Liver (tissue), 9 donors: Measurements from ENCODE around the gene TFAP2A. TPM values are rescaled to one million over a fixed set of nuclear protein-coding genes. Genes with fewer than 3 reads are reported as not detected.

Source experiments
- DNase-seq: peaks from one replicate; pipeline ENCODE4 v3.0.0-alpha.2; 2017; ENCODE audit warnings: low spot score
- H3K27ac ChIP-seq, 2 donors: one replicate each; pipeline ENCODE4 v1.7.0; 2013; ENCODE audit warnings: inconsistent platforms in 2 of 2, low read length in 2 of 2, control low read depth in 1 of 2, low read depth in 1 of 2, mild to moderate bottlenecking in 1 of 2
- H3K27me3 ChIP-seq, 4 donors: one replicate each; pipeline versions ENCODE4 v1.6.1 to v1.7.0; 2013; ENCODE audit warnings: low read length in 3 of 4, inconsistent platforms in 1 of 4, mild to moderate bottlenecking in 1 of 4, moderate library complexity in 1 of 4; ENCODE audit not compliant: control insufficient read depth in 4 of 4, insufficient read depth in 4 of 4
- H3K36me3 ChIP-seq, 4 donors: one replicate each; pipeline versions ENCODE4 v1.6.1 to v1.7.0; 2013; ENCODE audit warnings: low read length in 3 of 4, mild to moderate bottlenecking in 3 of 4, low read depth in 1 of 4, moderate library complexity in 1 of 4; ENCODE audit not compliant: control insufficient read depth in 4 of 4, insufficient read depth in 3 of 4
- H3K4me1 ChIP-seq, 4 donors: one replicate each; pipeline versions ENCODE4 v1.6.1 to v1.7.0; 2013; ENCODE audit warnings: low read length in 3 of 4, mild to moderate bottlenecking in 3 of 4, moderate library complexity in 1 of 4; ENCODE audit not compliant: control insufficient read depth in 4 of 4, insufficient read depth in 4 of 4
- H3K4me3 ChIP-seq, 3 donors: one replicate each; pipeline versions ENCODE4 v1.6.1 to v1.7.0; 2013; ENCODE audit warnings: low read length in 3 of 3, control low read depth in 1 of 3, low read depth in 1 of 3, mild to moderate bottlenecking in 1 of 3
- H3K9ac ChIP-seq, 2 donors: one replicate each; pipeline ENCODE4 v1.7.0; 2013; ENCODE audit warnings: low read length in 2 of 2, mild to moderate bottlenecking in 2 of 2, moderate library complexity in 2 of 2, control low read depth in 1 of 2, low read depth in 1 of 2
- H3K9me3 ChIP-seq, 4 donors: one replicate each; pipeline versions ENCODE4 v1.6.1 to v1.7.0; 2013; ENCODE audit warnings: low read length in 3 of 4; ENCODE audit not compliant: control insufficient read depth in 4 of 4
- ATF3 ChIP-seq: IDR thresholded peaks from 2 replicates; pipeline ENCODE4 v1.6.1; 2016; ENCODE audit warnings: antibody characterized with exemption
- CTCF ChIP-seq: fragments of 150-350 bp; IDR thresholded peaks from 2 replicates; pipeline ENCODE4 v1.5.1; 2017; ENCODE audit warnings: improper control_type of control experiment, low read depth, low read length; ENCODE audit not compliant: missing input control
- EGR1 ChIP-seq, 2 donors: IDR thresholded peaks; 2 replicates each; pipeline ENCODE4 v1.6.1; 2016 to 2018; ENCODE audit warnings: antibody characterized with exemption in 2 of 2, low read depth in 2 of 2
- FOXA1 ChIP-seq: IDR thresholded peaks from 2 replicates; pipeline ENCODE4 v1.6.1; 2016; ENCODE audit warnings: antibody characterized with exemption
- FOXA2 ChIP-seq: IDR thresholded peaks from 2 replicates; pipeline ENCODE4 v1.6.1; 2016; ENCODE audit warnings: antibody characterized with exemption
- GABPA ChIP-seq, 2 donors: IDR thresholded peaks in 1 of 2; conservative IDR thresholded peaks in 1 of 2; 2 replicates each; pipeline ENCODE4 v1.6.1; 2016; ENCODE audit warnings: antibody characterized with exemption in 2 of 2, mild to moderate bottlenecking in 1 of 2, moderate library complexity in 1 of 2
- HNF4A ChIP-seq, 2 donors: conservative IDR thresholded peaks; 2 replicates each; pipeline ENCODE4 v1.6.1; 2016; ENCODE audit warnings: antibody characterized with exemption in 2 of 2, mild to moderate bottlenecking in 2 of 2
- HNF4G ChIP-seq: IDR thresholded peaks from 2 replicates; pipeline ENCODE4 v1.6.1; 2016; ENCODE audit warnings: antibody characterized with exemption
- JUND ChIP-seq, 2 donors: IDR thresholded peaks; 2 replicates each; pipeline ENCODE4 v1.6.1; 2016; ENCODE audit warnings: antibody characterized with exemption in 2 of 2
- MAX ChIP-seq: IDR thresholded peaks from 2 replicates; pipeline ENCODE4 v1.6.1; 2016; ENCODE audit warnings: antibody characterized with exemption
- NR2F2 ChIP-seq: IDR thresholded peaks from 2 replicates; pipeline ENCODE4 v1.6.1; 2016; ENCODE audit warnings: antibody characterized with exemption
- RAD21 ChIP-seq, 2 donors: IDR thresholded peaks; 2 replicates each; pipeline ENCODE4 v1.6.1; 2016; ENCODE audit warnings: antibody characterized with exemption in 2 of 2, mild to moderate bottlenecking in 2 of 2
- REST ChIP-seq: IDR thresholded peaks from 2 replicates; pipeline ENCODE4 v1.6.1; 2016; ENCODE audit warnings: antibody characterized with exemption, mild to moderate bottlenecking
- RXRA ChIP-seq, 2 donors: IDR thresholded peaks; 2 replicates each; pipeline ENCODE4 v1.6.1; 2017 to 2018; ENCODE audit warnings: antibody characterized with exemption in 2 of 2, mild to moderate bottlenecking in 1 of 2
- SP1 ChIP-seq: IDR thresholded peaks from 2 replicates; pipeline ENCODE4 v1.6.1; 2018; ENCODE audit warnings: antibody characterized with exemption, mild to moderate bottlenecking
- TAF1 ChIP-seq: conservative IDR thresholded peaks from 2 replicates; pipeline ENCODE4 v1.6.1; 2016; ENCODE audit warnings: antibody characterized with exemption, mild to moderate bottlenecking
- YY1 ChIP-seq: IDR thresholded peaks from 2 replicates; pipeline ENCODE4 v1.6.1; 2016; ENCODE audit warnings: antibody characterized with exemption, mild to moderate bottlenecking
- ZBTB33 ChIP-seq: IDR thresholded peaks from 2 replicates; pipeline ENCODE4 v1.6.1; 2016; ENCODE audit warnings: antibody characterized with exemption
- WGBS: extraction: QIAGEN DNeasy Blood & Tissue Kit; methylation state at CpG from one replicate; pipeline ENCODE4 v1.1.7; 2013; 5-methylcytosine and 5-hydroxymethylcytosine counted together
- polyA plus RNA-seq, 2 donors: library from polyadenylated mRNA; stranded (reverse) in 1 of 2; unstranded in 1 of 2; fragments of 200-250 nt in 1 of 2; fragments of >200 nt in 1 of 2; fragmentation: Nextera tagmentation in 1 of 2; extraction: Ambion mirVana in 1 of 2; gene quantifications; one replicate each; pipeline versions ENCODE4 v1.2.1 to v1.2.3, GENCODE V29; 2013 to 2015
- total RNA-seq, 2 donors: library from RNA; depleted of rRNA; stranded (reverse); fragments of >200 nt; gene quantifications; one replicate each; pipeline ENCODE4 v1.2.3, GENCODE V29; 2014
- donor health status: healthy.
- donor health status: healthy.
- donor health status: healthy.
- donor health status: healthy.
- donor health status: healthy.

The TFAP2A gene
- total and polyA plus RNA-seq, 4 donors: 0.03 to 0.08 TPM; not detected in 2

- 9% methylated on average over 10 of the region's 10 CpGs for WGBS
- no peaks in the 10 kb centered on the region for H3K4me1 ChIP-seq
- H3K9me3 ChIP-seq: peaks cover 0 to 4% (median 0%) of the 10 kb centered on the region in 4 donors
- no peak overlapping the region for H3K9ac ChIP-seq
- H3K27me3 ChIP-seq: peaks cover 12 to 48% (median 25%) of the 10 kb centered on the region in 4 donors
- H3K27ac ChIP-seq: no peak overlapping the region
- no peak overlapping the region for H3K4me3 ChIP-seq
- TF ChIP-seq ATF3 (no peak), REST (no peak), RAD21 (IDR thresholded peaks at IDR 0.05) (no peak), FOXA1 (no peak), CTCF (no peak), ZBTB33 (no peak), GABPA (IDR thresholded peaks at IDR 0.05 in 1 of 2, conservative IDR thresholded peaks at IDR 0.05 in 1 of 2) (no peak), RXRA (IDR thresholded peaks at IDR 0.05) (no peak), JUND (IDR thresholded peaks at IDR 0.05) (no peak), FOXA2 (no peak), MAX (no peak), YY1 (no peak), HNF4G (no peak), TAF1 (no peak), NR2F2 (no peak), SP1 (no peak)
- no peak for DNase-seq
- no peaks in the 10 kb centered on the region for H3K36me3 ChIP-seq
These were observed 23.1 kb downstream of the TFAP2A start for GRCh38 chr6:10391799-10392198.

- Histone ChIP-seq H3K9ac (no peak overlapping the region), H3K27me3 (peaks cover 12 to 48% (median 23%) of the 10 kb centered on the region in 4 donors), H3K4me1 (no peaks in the 10 kb centered on the region), H3K27ac (no peak overlapping the region), H3K4me3 (no peak overlapping the region), H3K36me3 (no peaks in the 10 kb centered on the region), H3K9me3 (peaks cover 0 to 4% (median 0%) of the 10 kb centered on the region in 4 donors)
- WGBS: 7% methylated on average over 10 of the region's 10 CpGs
- no peak for DNase-seq
- no peak for TF ChIP-seq HNF4G
- TF ChIP-seq MAX: no peak
- TF ChIP-seq ZBTB33: no peak
- TF ChIP-seq JUND (IDR thresholded peaks at IDR 0.05): no peak
- no peak for TF ChIP-seq NR2F2
- TF ChIP-seq RXRA (IDR thresholded peaks at IDR 0.05): no peak
- TF ChIP-seq HNF4A (conservative IDR thresholded peaks at IDR 0.05): no peak
- no peak for TF ChIP-seq FOXA2
- no peak for TF ChIP-seq EGR1 (IDR thresholded peaks at IDR 0.05; ENCODE audit: low read depth in 2 of 2)
- no peak for TF ChIP-seq REST
- TF ChIP-seq SP1: no peak
These were observed 23.6 kb downstream of the TFAP2A start for GRCh38 chr6:10391299-10391630.
